Esophagus squamous epithelium (tissue), 5 donors: ENCODE results near the gene MAD2L2. TPM values are rescaled to one million over a fixed set of nuclear protein-coding genes. Genes with fewer than 3 reads are reported as not detected.

Experiments used
- DNase-seq: peaks from one replicate; lab custom pipeline; 2025; lab: John Stamatoyannopoulos, UW
- H3K27ac ChIP-seq, 4 donors: fragments of 200-600 bp; sonication (generic); one replicate each; pipeline ENCODE4 v1.5.1; 2016 to 2019; ENCODE audit warnings: mild to moderate bottlenecking in 1 of 4
- H3K27me3 ChIP-seq, 4 donors: fragments of 200-600 bp; sonication (generic); 1 replicate in 3 of 4; 2 replicates in 1 of 4; pipeline versions ENCODE4 v1.5.1 to v1.6.0; 2017 to 2021; ENCODE audit warnings: antibody characterized with exemption in 1 of 4
- H3K36me3 ChIP-seq, 3 donors: fragments of 200-600 bp; sonication (generic); one replicate each; pipeline ENCODE4 v1.5.1; 2016 to 2019
- H3K4me1 ChIP-seq, 3 donors: fragments of 200-600 bp; sonication (generic); one replicate each; pipeline ENCODE4 v1.5.1; 2017 to 2019
- H3K4me3 ChIP-seq, 4 donors: fragments of 200-600 bp; sonication (generic); 1 replicate in 3 of 4; 2 replicates in 1 of 4; pipeline ENCODE4 v1.5.1; 2016 to 2019; ENCODE audit warnings: mild to moderate bottlenecking in 2 of 4, moderate library complexity in 1 of 4
- H3K9me3 ChIP-seq, 3 donors: fragments of 200-600 bp; sonication (generic); one replicate each; pipeline ENCODE4 v1.5.1; 2016 to 2019
- POLR2A ChIP-seq, 4 donors: fragments of 450-650 bp; IDR thresholded peaks; one replicate each; pipeline ENCODE4 v1.6.1; 2017; ENCODE audit warnings: antibody characterized with exemption in 4 of 4, mild to moderate bottlenecking in 4 of 4, moderate library complexity in 3 of 4
- WGBS, 2 donors: methylation state at CpG; one replicate each; pipeline ENCODE4 v1.1.5; 2018; 5-methylcytosine and 5-hydroxymethylcytosine counted together
- intact Hi-C: fragments of 100-400 bp; cut with DNase I; formaldehyde crosslinking; loops from one replicate; pipeline ENCODE4 v1.15.0; 2022
- total RNA-seq, 4 donors: library from RNA; depleted of rRNA; stranded (reverse); fragments of >200 nt; gene quantifications; one replicate each; pipeline ENCODE4 v1.1.0, GENCODE V29; 2016
- TF ChIP-seq, protein P1 (sequence below), 6 experiments: fragments of 450-650 bp in 4 of 6; fragments of 200-600 bp in 2 of 6; sonication (generic) in 2 of 6; IDR thresholded peaks; one replicate each; pipeline ENCODE4 v1.5.1; 2016 to 2019; ENCODE audit warnings: antibody characterized with exemption in 6 of 6, mild to moderate bottlenecking in 4 of 6, moderate library complexity in 4 of 6
- donor health status: DM: yes; HTN: yes; CAD: no.

MAD2L2 gene
- total RNA-seq, 4 donors from 2014 or later, result 12.1 to 22.8 (median 18.9) TPM

GRCh38 chr1:11697188-11697892, 16.4 kb upstream of the MAD2L2 start:
- Histone ChIP-seq H3K4me3 (no peak overlapping the region), H3K9me3 (no peaks in the 10 kb centered on the region), H3K27me3 (peaks cover 2 to 95% (median 5%) of the 10 kb centered on the region in 4 donors), H3K36me3 (no peaks in the 10 kb centered on the region), H3K4me1 (peaks cover 11 to 26% (median 17%) of the 10 kb centered on the region in 3 donors), H3K27ac (no peak overlapping the region)
- intact Hi-C loops, result no loop called here
- DNase-seq, result no peak
- 40 to 68% methylated on average over 1 to 8 of the region's 8 CpGs for WGBS, 2 donors
- TF ChIP-seq, protein P1, sequence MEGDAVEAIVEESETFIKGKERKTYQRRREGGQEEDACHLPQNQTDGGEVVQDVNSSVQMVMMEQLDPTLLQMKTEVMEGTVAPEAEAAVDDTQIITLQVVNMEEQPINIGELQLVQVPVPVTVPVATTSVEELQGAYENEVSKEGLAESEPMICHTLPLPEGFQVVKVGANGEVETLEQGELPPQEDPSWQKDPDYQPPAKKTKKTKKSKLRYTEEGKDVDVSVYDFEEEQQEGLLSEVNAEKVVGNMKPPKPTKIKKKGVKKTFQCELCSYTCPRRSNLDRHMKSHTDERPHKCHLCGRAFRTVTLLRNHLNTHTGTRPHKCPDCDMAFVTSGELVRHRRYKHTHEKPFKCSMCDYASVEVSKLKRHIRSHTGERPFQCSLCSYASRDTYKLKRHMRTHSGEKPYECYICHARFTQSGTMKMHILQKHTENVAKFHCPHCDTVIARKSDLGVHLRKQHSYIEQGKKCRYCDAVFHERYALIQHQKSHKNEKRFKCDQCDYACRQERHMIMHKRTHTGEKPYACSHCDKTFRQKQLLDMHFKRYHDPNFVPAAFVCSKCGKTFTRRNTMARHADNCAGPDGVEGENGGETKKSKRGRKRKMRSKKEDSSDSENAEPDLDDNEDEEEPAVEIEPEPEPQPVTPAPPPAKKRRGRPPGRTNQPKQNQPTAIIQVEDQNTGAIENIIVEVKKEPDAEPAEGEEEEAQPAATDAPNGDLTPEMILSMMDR (IDR thresholded peaks at IDR 0.05), result no peak
- TF ChIP-seq POLR2A (IDR thresholded peaks at IDR 0.05), result no peak

GRCh38 chr1:11695861-11696260, 14.9 kb upstream of the MAD2L2 start:
- Histone ChIP-seq H3K27ac (no peak overlapping the region), H3K9me3 (no peaks in the 10 kb centered on the region), H3K27me3 (peaks cover 8 to 96% (median 16%) of the 10 kb centered on the region in 4 donors), H3K4me1 (peaks cover 17 to 29% (median 19%) of the 10 kb centered on the region in 3 donors), H3K4me3 (no peak overlapping the region), H3K36me3 (no peaks in the 10 kb centered on the region)
- intact Hi-C loops, result no loop called here
- DNase-seq, result no peak
- TF ChIP-seq, protein P1 (IDR thresholded peaks at IDR 0.05), result no peak
- no peak for TF ChIP-seq POLR2A (IDR thresholded peaks at IDR 0.05)
- WGBS, 2 donors, result 74% methylated on average over 5 to 6 of the region's 6 CpGs

DNA sequence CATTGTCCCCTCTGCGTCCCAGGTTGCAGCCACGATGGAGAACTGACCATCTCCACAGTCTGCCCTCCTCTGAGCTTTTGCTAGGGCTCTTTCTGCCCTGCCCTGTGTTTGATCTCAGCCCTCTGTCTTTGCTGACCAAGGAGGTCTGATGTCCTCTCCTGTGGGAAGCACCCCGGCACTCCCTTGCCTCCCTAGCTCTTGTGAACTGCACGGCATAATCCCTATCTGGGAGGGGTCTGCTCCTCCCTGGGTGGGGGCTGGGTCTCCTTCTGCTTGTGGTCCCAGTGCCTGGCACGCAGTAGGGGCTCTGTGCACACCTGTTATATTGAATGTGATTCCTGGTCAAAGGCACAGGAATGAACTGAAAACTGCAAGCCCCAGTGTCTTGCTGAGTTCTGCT, 13.0 kb upstream of the MAD2L2 start:
- DNase-seq, result no peak
- Histone ChIP-seq H3K9me3 (no peaks in the 10 kb centered on the region), H3K4me1 (peaks cover 22 to 36% (median 26%) of the 10 kb centered on the region in 3 donors), H3K27me3 (peaks cover 18 to 96% (median 23%) of the 10 kb centered on the region in 4 donors), H3K36me3 (no peaks in the 10 kb centered on the region), H3K27ac (no peak overlapping the region), H3K4me3 (no peak overlapping the region)
- TF ChIP-seq, protein P1 (IDR thresholded peaks at IDR 0.05), result no peak
- TF ChIP-seq POLR2A (IDR thresholded peaks at IDR 0.05), result no peak
- 60 to 70% methylated on average over 2 to 5 of the region's 5 CpGs for WGBS, 2 donors
- intact Hi-C loops, result no loop called here

DNA sequence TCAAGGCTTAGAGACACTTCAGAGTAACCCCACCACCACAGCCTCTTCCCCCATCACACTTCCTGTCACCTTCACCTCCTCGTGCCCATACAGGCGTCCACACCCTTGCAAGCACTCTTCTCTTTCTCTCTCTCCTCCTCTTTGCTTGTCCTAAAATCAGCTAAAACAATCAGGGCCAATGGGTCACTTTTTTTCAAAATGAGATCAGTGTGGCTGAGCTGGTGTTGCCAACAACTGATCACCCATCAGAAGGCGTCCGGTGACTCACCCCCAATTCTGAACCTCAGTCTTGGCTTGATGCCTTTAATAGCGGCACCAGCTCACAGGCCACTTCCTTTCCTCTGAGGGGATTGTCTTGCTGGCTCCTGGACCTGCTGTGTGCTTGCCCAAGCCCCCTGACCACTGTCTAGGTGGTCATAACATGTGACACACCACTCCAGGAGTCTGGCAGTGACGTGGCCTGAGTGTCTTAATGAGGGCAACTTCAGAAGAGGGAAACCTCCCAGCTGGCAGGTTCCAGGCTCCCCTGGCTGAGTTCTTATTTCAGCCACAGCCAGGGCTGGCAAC, 12.2 kb upstream of the MAD2L2 start:
- DNase-seq, result no peak
- peaks cover 18 to 97% (median 23%) of the 10 kb centered on the region in 4 donors for H3K27me3 ChIP-seq
- H3K4me1 ChIP-seq, result peaks cover 22 to 36% (median 26%) of the 10 kb centered on the region in 3 donors
- no peaks in the 10 kb centered on the region for H3K36me3 ChIP-seq
- no peak overlapping the region for H3K27ac ChIP-seq
- H3K9me3 ChIP-seq, result no peaks in the 10 kb centered on the region
- no peak for TF ChIP-seq POLR2A (IDR thresholded peaks at IDR 0.05)
- TF ChIP-seq, protein P1 (IDR thresholded peaks at IDR 0.05), result no peak
- intact Hi-C loops, result no loop called here
- WGBS, 2 donors, result 6 to 10% methylated on average over 4 to 5 of the region's 6 CpGs
- H3K4me3 ChIP-seq, result no peak overlapping the region
